Activated CD8-positive, alpha-beta memory T cell treated with anti-CD3 and anti-CD28 coated beads, Interleukin-2, amount 50 U/mL, for 4 hours (primary cell): ENCODE data around the gene CENPVL2.
"Not testable (repeated sequence)": the region's sequence is repeated elsewhere in the genome, so short reads cannot be mapped to it uniquely, and the experiment has no call there.

ENCODE experiments used
- DNase-seq: peaks from one replicate; pipeline ENCODE4 v3.0.0-alpha.2; 2020

CENPVL2 gene

GRCh38 chrX:51682720-51683062 is at the start of gene CENPVL2:
CENPVL2 (minus strand) TSS chrX:51682831; CDS start chrX:51682831, 0 bp downstream.
- DNase-seq = not testable (repeated sequence)

GRCh38 chrX:51728202-51728601 is 45.6 kb upstream of the CENPVL2 start:
- no peak for DNase-seq

GRCh38 chrX:51712943-51713647 is 30.5 kb upstream of the CENPVL2 start:
- DNase-seq = not testable (repeated sequence)

GRCh38 chrX:51710277-51711164 is 27.9 kb upstream of the CENPVL2 start, which contains the start of gene CENPVL1:
CENPVL1 (plus strand) TSS chrX:51710512; CDS start chrX:51710512, 0 bp downstream.
- DNase-seq = not testable (repeated sequence)

GRCh38 chrX:51697397-51697796 is 14.8 kb upstream of the CENPVL2 start:
- no peak for DNase-seq

- DNase-seq = no peak
Observed at GRCh38 chrX:51694254-51694653, 11.6 kb upstream of the CENPVL2 start.

- not testable (repeated sequence) for DNase-seq
Observed at GRCh38 chrX:51681808-51682719, 567 bp downstream of the CENPVL2 start.

- DNase-seq = not testable (repeated sequence)
Observed at GRCh38 chrX:51679689-51680433, 2.8 kb downstream of the CENPVL2 start.

- no peak for DNase-seq
Observed at GRCh38 chrX:51665981-51666380, 16.6 kb downstream of the CENPVL2 start.

GRCh38 chrX:51643377-51643776 is 39.3 kb downstream of the CENPVL2 start:
- DNase-seq = no peak

GRCh38 chrX:51641421-51642021 is 41.1 kb downstream of the CENPVL2 start:
- DNase-seq = no peak

GRCh38 chrX:51636511-51636910 is 46.1 kb downstream of the CENPVL2 start:
- DNase-seq = not testable (repeated sequence)
